ENCODE measurements around the gene MVB12B. TPM values are rescaled to one million over a fixed set of nuclear protein-coding genes. Genes with fewer than 3 reads are reported as not detected.

MVB12B gene
- total RNA-seq, 1 experiment from 2014 or later, result 5.8 TPM

- no peak overlapping the region for H3K4me3 Mint-ChIP-seq
- peaks cover 50% of the 10 kb centered on the region in 2 experiments for H3K4me1 Mint-ChIP-seq
Measured at GRCh38 chr9:126378761-126379160, 52.1 kb downstream of the MVB12B start.

More at GRCh38 chr9:126378761-126379160, 52.1 kb downstream of the MVB12B start:
- Histone ChIP-seq H2BK5ac (ENCODE audit: insufficient read length, low read length) (no peak overlapping the region), H4K5ac (ENCODE audit: insufficient read length, low read depth, low read length) (no peak overlapping the region), H3K23ac (ENCODE audit: insufficient read length, low read depth, low read length) (no peak overlapping the region), H4K20me1 (ENCODE audit: control insufficient read depth, insufficient read depth, insufficient read length) (no peaks in the 10 kb centered on the region), H3K27me3 (ENCODE audit: insufficient read depth, low read length) (no peaks in the 10 kb centered on the region), H4K8ac (replicated peaks; ENCODE audit: insufficient read length, low read depth, low read length) (no peak overlapping the region), H2BK12ac (ENCODE audit: insufficient read length, low read depth, low read length) (no peak overlapping the region), H2AFZ (ENCODE audit: low read length) (no peak overlapping the region), H3T11ph (ENCODE audit: low read length) (no peak overlapping the region), H4K91ac (ENCODE audit: insufficient read length, low read depth, low read length) (no peak overlapping the region), H3K79me2 (ENCODE audit: insufficient read depth, low read length) (no peaks in the 10 kb centered on the region), H2BK15ac (ENCODE audit: low read depth, low read length) (no peak overlapping the region), H3K4ac (ENCODE audit: low read depth, low read length) (no peak overlapping the region), H3K27ac (ENCODE audit: insufficient read length, low read depth, low read length) (no peak overlapping the region), H2BK20ac (ENCODE audit: low read depth, low read length, poor library complexity, severe bottlenecking) (no peak overlapping the region), H3K18ac (ENCODE audit: insufficient read length, low read depth, low read length) (no peak overlapping the region), H3K9ac (ENCODE audit: extremely low read depth, insufficient read length, low read length) (no peak overlapping the region), H3K23me2 (ENCODE audit: insufficient read length, low read depth, low read length, poor library complexity, severe bottlenecking) (no peaks in the 10 kb centered on the region), H3K79me1 (ENCODE audit: insufficient read depth, low read depth, low read length, poor library complexity, severe bottlenecking) (no peaks in the 10 kb centered on the region), H3K4me2 (ENCODE audit: insufficient read depth, insufficient read length, low read length) (no peak overlapping the region), H3K56ac (ENCODE audit: insufficient read length, low read depth, low read length) (no peak overlapping the region), H3K9me3 (ENCODE audit: control insufficient read depth, low read depth, low read length) (no peaks in the 10 kb centered on the region), H2AK5ac (ENCODE audit: insufficient read length, low read length) (no peak overlapping the region), H2BK120ac (ENCODE audit: low read depth, low read length, poor library complexity, severe bottlenecking) (no peak overlapping the region), H3K14ac (ENCODE audit: insufficient read depth, low read length) (no peak overlapping the region), H3K4me1 (ENCODE audit: insufficient read depth, low read length) (peaks cover 8% of the 10 kb centered on the region; the same call in 1 of the 2 replicates)
- no peaks in the 10 kb centered on the region for H3K27me3 Mint-ChIP-seq (ENCODE audit: low read depth)
- H3K36me3 Mint-ChIP-seq (ENCODE audit: insufficient read depth in 1 of 3, low read depth in 3 of 3), result no peaks in the 10 kb centered on the region
- no CpG with 5 or more reads among the region's 7 CpGs for WGBS (ENCODE audit: extremely low coverage, insufficient read length, low lambda C conversion rate)
- H3K27ac Mint-ChIP-seq, result no peak overlapping the region
- no peaks in the 10 kb centered on the region for H3K9me3 Mint-ChIP-seq
- DNase-seq, result no peak
- TF ChIP-seq CTCF (conservative IDR thresholded peaks at IDR 0.05), result no peak
